22Rv1 (cell line): Measurements from ENCODE around the gene ZNF493.

Source experiments
- H3K27ac ChIP-seq: fragments of 450-650 bp; 2 replicates; pipeline ENCODE4 v1.5.1; 2017
- CTCF ChIP-seq: fragments of 450-650 bp; IDR thresholded peaks from 2 replicates; pipeline ENCODE4 v1.5.1; 2017; ENCODE audit warnings: mild to moderate bottlenecking
- ZFX ChIP-seq: fragments of 450-650 bp; IDR thresholded peaks from 2 replicates; pipeline ENCODE4 v1.6.1; 2017; ENCODE audit warnings: antibody characterized with exemption, borderline replicate concordance

The ZNF493 gene

GRCh38 chr19:21402303-21402985 is 5.5 kb downstream of the ZNF493 start:
- no peak overlapping the region for H3K27ac ChIP-seq
- TF ChIP-seq CTCF = no peak
- no peak for TF ChIP-seq ZFX

GRCh38 chr19:21410166-21410565 is 13.2 kb downstream of the ZNF493 start:
- TF ChIP-seq ZFX (no peak), CTCF (no peak)

DNA sequence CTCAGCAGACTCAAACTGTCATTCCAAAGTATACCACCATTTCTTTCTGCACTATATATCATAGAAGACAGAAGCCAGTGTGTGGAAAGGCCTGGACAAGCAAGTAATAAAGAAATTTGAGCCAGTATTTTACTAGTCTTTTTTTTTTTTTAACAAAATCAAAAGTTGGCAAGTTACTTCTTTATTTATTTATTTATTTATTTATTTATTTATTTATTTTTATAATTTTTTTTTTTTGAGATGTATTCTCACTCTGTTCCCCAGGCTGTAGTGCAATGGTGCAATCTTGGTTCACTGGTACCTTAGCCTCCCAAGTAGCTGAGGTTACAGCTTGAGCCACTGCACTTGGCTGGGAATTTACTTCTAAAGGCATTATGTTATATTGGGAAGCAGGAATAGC is 25.3 kb downstream of the ZNF493 start:
- TF ChIP-seq ZFX (no peak), CTCF (no peak)

More at GRCh38 chr19:21410166-21410565, 13.2 kb downstream of the ZNF493 start:
- no peak overlapping the region for H3K27ac ChIP-seq

DNA sequence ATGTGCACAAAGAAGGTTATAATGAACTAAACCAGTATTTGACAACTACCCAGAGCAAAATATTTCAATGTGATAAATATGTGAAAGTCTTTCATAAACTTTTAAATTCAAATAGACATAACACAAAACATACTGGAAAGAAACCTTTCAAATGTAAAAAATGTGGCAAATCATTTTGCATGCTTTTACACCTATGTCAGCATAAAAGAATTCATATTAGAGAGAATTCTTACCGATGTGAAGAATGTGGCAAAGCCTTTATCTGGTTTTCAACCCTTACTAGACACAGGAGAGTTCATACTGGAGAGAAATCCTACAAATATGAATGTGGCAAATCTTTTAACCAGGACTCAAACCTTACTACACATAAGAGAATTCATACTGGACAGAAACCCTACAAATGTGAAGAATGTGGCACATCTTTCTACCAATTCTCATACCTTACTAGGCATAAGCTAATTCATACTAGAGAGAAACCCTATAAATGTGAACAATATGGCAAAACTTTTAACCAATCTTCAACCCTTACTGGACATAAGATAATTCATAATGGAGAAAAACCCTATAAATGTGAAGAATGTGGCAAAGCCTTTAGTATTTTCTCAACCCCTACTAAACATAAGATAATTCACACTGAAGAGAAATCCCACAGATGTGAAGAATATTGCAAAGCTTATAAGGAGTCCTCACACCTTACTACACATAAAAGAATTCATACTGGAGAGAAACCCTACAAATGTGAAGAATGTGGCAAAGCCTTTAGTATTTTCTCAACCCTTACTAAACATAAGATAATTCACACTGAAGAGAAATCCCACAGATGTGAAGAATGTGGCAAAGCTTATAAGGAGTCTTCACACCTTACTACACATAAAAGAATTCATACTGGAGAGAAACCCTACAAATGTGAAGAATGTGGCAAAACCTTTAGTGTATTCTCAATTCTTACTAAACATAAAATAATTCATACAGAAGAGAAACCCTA is 26.4 kb downstream of the ZNF493 start:
- no peak overlapping the region for H3K27ac ChIP-seq
- no peak for TF ChIP-seq ZFX
- no peak for TF ChIP-seq CTCF

More for the DNA sequence above, 25.3 kb downstream of the ZNF493 start:
- no peak overlapping the region for H3K27ac ChIP-seq

DNA sequence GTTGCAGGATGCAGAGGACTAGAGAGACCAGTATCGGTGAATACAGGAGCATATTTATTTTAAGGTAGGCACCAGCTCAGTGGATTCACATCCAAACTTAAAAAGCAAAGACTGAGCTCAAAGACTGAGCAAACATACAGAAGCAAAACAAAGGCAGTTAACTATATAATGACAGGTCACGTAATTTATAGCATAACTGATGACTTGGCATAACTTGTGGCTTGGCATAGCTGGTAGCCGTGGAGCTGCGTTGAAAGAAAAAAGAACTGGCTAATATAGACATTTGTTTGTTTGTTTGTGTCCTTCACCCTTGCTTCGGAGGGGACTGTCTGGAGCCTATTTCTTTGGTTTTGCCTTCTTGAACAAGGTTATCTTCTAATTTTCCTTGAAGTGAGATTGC is 33.7 kb downstream of the ZNF493 start:
- H3K27ac ChIP-seq = no peak overlapping the region
- no peak for TF ChIP-seq CTCF
- no peak for TF ChIP-seq ZFX

- H3K27ac ChIP-seq = no peak overlapping the region
- no peak for TF ChIP-seq ZFX
- TF ChIP-seq CTCF = no peak
Observed at GRCh38 chr19:21432590-21432989, 35.7 kb downstream of the ZNF493 start.
